Right renal pelvis (tissue), 4 donors: Measurements from ENCODE around the gene TECPR2. TPM values are rescaled to one million over a fixed set of nuclear protein-coding genes. Genes with fewer than 3 reads are reported as not detected.
A peak's percentile ranks its signal among the peaks of the same experiment; 100 is the strongest.

Experiments
- DNase-seq, 4 donors: peaks; one replicate each; pipeline ENCODE4 v3.0.0-alpha.2; 2013; ENCODE audit warnings: low read depth in 4 of 4, low spot score in 3 of 4, missing footprints in 1 of 4
- polyA plus RNA-seq, 4 donors: library from polyadenylated mRNA; unstranded; fragments of 120-200 nt; gene quantifications; one replicate each; pipeline ENCODE4 v1.2.1, GENCODE V29; 2013; ENCODE audit not compliant: insufficient read length in 4 of 4

Gene TECPR2
- polyA plus RNA-seq, 4 donors: 16.7 to 19.9 (median 16.8) TPM

DNA sequence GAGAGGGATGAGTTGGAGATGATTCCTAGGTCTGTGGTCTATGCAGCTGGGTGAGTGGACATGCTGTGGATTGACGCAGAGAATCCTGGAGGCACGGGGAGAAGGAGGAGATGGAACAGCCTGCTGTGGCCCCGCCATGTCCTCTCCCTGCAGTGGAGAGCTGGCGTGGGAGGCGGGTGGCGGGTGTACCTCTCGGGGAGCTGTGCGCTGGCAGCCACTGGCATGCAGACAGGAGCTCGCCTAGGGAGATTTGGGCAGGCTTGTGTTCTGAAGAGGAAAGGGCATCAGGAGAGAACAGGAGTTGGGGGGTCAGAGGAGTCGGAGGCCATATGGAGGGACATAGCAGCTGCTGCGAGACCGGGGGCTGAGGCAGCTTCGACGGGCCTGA is 56.1 kb downstream of the TECPR2 start:
- no peak for DNase-seq

DNA sequence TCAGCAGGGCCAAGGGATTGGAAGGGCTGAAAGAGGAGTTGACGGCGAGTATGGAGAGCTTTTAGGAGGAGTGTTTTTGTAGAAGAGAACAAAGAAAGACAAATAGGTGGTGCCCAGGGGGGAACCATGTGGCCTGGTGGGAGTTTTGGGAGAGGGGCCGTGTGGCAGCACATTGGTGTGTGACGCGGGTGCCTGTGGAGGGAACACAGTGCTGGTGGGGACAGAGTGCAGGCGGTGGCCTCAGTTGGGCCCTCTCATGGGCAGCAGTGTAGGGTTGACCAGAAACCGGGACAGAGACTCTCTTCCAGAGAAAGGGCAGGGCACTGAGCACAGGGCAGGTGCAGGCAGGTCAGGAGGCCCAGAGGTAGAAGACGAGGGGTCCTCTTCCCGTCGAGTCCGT is 56.5 kb downstream of the TECPR2 start:
- no peak for DNase-seq

DNA sequence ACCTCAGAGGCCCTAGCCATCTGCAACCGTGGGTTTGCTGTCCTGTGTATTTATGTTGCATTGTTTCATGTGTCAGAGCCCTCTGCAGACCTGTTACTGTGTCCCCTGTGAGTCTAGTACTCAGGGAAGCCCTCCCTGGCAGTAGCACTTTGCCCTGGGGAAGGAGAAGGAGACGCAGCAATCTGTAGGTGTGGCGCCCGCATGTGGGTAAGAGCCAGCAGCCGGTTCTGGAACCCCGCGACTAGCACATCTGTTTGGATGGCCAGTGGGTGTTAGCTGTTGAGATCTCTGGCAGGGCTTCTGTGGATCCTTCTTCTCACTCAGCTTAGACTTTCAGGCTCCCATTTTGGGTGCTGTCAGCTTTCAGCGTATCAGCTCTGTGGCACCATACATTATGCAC is 57.0 kb downstream of the TECPR2 start:
- DNase-seq: no peak

DNA sequence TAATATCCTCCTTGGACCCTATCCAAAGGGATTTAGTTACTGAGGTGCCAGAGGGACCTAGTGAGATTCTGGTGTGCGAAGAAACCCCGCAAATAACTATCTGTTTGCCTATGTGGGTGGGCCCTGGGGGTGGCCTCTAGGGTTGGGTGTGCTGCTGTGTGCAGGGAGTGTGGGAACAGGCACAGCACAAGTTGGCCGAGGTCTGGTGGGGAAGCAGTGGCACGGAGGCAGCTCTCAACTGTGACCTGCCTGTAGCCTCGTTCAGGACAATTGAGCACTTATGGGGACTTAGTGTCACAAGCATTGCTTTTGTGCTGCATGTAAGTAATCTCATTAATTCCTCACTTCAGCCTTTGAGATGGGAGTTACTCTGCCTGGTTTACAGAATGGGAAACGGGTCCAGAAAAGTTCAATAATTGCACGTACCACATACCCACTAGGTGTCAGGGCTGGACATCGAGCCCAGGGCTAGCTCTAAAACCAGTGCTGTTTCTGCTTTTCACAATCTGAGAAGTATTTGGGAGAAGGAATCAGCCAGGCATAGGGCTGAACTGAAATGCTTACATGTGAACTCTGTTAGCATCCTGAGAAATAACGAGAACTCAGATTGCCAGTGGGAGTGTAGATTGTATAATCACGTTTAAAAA is 58.8 kb downstream of the TECPR2 start:
- DNase-seq: no peak

DNA sequence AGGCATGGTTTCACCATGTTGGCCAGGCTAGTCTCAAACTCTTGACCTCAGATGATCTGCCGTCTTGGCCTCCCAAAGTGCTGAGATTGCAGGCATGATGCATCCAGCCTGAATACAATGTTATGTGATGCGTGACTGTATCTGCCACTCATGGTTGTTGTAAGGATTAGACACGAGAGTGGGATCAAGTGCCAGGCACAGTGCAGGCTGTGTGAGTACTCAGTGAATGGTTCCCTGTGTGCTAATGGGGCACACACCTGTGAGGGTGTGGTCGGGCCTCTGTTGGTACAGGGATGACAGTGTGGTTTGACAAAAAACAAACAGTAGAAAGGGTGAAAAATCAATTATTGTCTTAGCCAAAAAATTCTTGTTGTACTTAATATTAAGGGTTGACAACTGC is 61.8 kb downstream of the TECPR2 start:
- DNase-seq: no peak

DNA sequence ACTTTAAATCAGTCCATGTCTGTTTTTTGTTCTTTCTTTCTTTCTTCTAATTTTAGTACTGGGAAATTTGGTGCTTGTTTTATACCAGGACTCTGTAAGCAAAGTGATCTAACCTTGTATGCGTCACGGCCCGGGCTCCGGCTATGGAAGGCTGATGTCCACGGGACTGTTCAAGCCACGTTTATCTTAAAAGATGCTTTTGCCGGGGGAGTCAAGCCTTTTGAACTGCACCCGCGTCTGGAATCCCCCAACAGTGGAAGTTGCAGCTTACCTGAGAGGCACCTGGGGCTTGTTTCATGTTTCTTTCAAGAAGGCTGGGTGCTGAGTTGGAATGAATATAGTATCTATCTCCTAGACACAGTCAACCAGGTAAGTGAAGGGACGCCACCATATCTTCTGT is 62.2 kb downstream of the TECPR2 start:
- DNase-seq: no peak

DNA sequence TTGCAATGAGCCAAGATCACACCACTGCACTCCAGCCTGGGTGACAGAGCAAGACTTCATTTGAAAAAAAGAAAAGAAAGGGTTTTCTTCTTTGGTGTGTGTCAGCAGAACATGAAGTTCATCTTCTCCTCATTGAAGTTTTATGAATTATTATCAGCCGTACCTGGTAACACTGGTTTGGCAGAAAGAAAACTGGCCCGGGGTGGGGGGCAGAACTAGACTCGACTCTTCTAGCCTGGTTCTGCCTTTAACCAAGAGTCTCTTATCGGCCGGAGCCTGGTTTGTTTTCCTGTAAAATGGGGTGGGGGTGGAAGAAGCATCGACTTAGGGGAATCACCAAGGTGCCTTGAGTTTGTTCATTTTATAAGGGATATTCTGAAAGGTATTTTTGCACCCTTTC is 64.1 kb downstream of the TECPR2 start:
- no peak for DNase-seq

DNA sequence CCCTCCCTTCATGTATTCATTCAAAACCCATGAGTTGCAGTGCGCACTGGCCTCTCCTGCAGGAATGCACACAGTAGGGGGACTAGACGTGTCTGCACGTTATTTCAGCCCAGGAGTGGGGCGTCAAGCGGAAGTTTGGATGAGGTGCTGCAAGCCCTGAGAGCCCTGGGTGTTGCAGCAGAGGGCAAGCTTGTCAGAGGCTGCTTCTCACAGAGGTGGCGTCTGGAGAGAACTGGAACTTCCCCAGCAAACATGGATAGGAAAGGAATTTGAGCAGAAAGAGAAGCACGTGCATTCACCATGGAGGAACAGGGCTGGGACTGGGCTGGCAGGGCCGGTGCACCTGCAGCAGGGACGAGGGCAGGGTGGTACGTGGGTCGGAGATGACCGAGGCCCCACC is 64.9 kb downstream of the TECPR2 start:
- DNase-seq: no peak

DNA sequence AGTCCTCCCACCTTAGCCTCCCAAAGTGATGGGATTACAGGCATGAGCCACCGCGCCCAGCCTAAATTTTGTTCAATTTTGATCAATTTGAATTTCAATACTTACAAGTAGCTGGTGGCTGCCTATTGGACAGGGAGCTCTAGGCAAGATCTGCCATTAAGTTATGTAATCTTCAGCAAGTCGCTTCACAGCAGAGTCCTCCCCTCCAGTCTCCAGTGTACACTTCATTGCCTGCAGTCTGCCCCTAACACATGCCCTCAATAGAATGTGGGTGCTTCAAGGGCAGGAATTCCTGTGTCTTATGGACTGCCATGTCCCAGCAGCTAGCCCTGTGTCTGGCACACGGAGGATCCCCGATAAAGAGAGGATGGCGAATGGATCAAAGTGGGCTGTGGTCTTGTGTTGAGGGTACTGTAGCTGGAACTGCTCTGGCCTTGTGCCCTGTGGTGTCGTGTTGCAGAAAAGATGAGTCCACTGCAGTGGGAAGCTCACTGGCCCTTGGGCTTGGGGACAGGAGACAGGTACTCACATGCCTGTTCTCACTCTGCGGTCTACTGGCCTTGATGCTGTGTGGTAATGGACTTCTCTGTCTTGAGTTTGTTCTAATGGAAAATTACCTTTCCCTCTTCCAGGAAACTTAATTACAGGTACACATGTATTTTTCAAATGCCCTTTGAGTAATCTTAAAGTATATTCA is 67.6 kb downstream of the TECPR2 start:
- no peak for DNase-seq

DNA sequence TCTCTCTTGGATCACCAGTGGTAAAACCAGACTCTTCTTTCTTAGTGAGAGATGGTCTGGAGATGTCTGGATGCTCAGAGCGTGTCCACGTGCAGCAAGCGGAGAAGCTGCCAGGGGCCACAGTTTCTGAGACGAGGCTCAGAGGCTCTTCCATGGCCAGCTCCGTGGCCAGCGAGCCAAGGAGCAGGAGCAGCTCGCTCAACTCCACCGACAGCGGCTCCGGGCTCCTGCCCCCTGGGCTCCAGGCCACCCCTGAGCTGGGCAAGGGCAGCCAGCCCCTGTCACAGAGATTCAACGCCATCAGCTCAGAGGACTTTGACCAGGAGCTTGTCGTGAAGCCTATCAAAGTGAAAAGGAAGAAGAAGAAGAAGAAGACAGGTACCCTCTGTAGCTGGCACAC is 69.0 kb downstream of the TECPR2 start:
- no peak for DNase-seq

DNA sequence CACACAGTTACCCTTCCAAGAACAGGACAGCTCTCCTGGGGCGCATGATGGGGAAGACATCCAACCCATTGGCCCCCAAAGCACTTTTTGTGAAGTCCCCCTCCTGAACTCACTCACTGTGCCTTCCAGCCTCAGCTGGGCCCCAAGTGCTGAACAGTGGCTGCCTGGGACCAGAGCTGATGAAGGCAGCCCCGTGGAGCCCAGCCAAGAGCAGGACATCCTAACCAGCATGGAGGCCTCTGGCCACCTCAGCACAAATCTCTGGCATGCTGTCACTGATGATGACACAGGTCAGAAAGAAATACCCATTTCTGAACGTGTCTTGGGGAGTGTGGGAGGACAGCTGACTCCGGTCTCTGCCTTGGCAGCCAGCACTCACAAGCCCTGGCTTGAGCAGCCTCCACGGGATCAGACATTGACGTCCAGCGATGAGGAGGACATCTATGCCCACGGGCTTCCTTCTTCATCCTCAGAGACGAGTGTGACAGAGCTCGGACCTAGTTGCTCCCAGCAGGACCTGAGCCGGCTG is 72.0 kb downstream of the TECPR2 start:
- DNase-seq: no peak

DNA sequence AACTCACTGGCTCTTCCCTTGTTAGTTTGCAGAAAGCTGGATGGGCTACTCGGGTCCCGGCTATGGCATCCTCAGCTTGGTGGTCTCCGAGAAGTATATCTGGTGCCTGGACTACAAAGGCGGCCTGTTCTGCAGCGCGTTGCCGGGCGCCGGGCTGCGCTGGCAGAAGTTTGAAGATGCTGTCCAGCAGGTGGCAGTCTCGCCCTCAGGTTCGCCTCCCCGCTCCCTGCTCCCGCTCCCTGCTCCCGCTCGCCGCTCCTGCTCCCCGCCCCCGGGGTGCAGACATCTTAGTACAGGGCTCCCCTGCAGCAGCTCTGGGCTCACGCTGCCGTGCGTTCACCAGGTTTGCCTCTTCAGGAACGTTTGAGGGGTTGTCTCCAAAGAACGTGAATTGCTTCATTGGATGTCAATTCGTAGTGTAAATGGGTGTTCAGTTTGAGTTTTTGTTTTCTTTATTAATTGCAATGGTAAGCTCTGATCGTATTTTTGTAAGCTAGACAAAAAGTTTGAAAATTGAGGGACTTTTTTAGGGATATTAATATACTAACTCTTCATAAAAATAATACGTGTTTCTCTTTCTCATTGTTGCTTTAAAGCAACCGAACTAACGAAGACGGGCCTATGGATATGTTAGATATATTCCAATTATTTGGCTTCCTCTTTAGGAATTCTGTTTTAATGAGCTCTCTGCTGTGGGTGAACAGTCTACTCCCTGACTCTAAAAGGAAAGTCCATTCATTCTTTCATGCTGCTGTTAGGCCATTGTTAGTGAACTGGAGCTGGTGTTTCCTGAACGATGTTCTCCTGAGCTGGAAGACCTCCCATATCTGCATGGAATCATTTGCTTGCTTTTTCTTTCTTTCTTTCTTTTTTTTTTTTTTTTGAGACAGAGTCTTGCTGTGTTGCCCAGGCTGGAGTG is 75.5 kb downstream of the TECPR2 start:
- DNase-seq: peak; percentile 65 to 84 (median 78)

DNA sequence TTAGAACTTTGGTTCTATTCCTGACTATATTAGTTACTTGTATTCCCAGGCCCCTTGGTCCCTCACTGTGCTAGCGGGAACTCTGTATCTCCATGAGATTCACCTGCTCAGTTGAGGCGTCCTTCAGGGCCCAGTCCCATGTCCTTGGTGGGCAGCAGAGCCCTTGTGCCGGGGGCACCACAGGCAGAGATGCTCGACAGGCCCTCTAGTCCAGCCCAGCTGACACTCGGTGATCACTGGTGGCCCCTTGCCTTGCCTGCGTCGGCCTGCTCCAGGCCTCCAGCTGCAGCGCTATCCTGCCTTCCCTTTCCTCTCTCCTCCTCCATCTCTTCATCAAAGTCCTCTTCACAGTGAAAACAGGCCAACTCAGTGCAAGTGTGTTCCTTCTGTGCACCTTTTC is 76.8 kb downstream of the TECPR2 start:
- DNase-seq: no peak

DNA sequence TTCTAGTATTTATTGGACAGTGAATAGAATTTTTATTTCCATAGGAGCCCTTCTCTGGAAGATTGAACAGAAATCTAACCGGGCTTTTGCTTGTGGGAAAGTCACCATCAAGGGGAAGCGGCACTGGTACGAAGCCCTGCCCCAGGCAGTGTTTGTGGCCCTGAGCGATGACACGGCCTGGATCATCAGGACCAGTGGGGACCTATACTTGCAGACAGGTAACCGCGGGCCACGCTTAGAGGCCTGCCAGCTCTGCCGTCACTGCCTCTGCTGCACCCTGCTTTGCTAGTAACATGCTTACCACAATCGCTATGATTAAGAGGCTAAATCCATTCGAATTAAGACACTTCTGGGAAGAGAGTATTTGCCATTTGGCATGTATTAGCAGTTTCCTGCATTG is 77.7 kb downstream of the TECPR2 start:
- DNase-seq: no peak

DNA sequence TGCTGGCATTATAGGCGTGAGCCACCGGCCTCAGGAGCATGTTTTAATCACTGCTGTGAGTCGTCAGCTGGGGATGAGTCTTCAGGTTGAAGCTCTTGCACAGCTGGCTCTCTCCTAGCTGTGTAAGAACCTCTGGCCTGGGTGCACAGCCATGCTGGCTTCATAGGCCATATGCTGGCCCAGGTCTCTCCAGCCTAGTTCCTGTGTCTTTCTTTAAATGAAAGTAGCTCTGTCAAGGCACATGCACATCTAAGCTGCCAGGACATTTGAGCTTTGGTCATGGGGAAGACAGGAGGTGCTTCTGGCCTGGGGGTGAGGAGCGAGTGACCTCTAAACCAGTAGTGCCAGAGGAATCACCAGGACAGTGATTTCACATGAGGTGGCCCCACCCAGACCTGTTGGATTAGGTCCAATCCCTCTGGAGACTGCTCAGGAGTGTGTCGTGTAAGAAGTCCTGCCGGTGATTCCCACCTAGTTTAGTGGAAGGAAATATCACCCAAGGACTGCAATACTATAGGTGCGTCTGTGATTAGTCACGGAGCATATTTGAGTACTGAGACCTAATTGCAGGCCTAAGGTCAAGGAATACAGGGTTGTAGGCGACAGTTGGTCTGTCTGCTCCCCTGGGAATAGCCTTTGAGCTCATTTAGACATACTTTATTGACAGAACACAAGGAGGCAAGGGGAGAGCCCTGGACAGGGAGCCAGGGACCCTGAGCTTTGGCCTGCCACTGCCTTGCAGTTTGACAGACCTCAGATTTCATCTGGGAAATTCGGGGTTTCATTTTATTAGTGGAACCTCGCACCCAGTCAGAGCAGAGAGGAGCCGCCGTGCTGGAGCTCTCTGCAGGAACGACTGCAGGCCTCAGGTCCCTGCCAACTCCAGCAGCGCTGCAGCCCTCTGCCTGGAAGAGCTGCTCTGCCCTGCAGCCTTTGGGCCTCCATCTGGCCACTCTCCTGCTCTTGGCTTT is 79.8 kb downstream of the TECPR2 start:
- DNase-seq: no peak

DNA sequence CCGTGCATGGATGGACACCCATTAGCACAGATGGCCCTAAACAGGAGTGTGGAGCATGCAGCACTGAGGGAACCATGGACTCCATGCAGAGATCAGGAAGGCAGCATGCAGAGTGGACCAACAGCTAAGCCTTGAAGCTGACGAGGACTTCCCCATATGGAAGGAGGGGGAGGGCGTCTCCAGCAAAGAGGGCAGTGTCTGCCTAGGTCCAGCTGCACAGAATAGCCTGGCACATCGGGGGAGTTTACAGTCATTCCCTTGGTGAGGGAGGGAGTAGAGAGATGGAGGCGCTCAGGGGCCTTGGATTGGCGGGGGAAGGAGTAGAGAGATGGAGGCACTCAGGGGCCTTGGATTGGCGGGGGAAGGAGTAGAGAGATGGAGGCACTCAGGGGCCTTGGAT is 82.3 kb downstream of the TECPR2 start:
- DNase-seq: no peak

DNA sequence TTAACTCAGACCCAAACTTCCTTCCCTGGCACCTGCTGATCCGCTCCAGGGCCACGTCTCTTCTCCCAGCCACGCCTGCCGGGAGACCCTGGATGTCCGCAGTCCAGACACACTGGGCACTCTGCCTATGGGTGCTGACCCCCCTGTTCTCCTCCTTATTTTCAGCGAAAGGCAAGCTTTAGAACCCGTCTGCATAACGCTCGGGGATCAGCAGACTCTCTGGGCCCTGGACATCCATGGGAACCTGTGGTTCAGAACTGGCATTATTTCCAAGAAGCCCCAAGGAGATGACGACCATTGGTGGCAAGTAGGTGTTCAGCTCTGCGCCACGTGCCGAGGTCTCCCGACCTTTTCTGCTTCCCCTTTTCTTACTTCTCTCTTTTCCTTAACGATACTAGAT is 82.9 kb downstream of the TECPR2 start:
- no peak for DNase-seq

DNA sequence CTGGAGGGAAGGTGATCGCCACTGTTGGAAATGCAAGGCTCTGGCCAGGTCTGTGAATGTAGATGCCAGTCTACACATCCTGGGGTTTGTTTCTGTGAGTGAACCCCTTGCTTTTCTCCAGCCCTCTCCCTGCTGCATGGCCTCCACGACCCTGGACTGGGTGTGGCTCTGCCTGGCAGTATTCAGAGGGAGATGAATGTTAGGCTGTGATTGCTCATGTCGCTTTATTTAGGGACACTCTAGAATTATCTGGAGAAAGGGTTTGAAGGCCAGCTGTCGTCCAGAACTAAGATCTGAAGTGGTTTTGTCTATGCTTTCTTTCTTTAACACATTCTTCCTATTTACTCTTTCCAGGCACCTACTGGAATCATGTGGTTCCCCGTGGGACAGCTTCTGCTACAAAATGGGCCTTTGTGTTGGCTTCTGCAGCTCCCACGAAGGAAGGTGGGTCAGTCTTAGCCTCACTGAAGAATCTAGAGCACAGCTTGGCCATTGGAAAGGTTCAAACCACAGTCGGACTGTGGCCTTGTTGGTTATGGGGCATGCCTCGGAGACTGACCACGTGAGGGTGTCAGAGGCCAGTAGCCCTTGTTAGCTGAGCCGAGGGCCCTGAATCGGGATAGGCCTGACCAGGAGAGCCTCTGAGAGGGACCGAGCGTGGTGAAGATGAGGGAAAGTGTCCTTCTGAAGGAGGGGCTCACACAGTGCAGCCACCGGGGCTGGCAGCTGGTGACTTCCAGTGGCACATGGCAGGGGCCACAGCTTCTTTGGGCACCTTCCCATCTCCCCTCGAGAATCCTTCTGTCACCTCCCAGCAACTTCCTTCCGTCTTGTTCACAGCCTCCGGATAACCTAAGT is 87.7 kb downstream of the TECPR2 start:
- no peak for DNase-seq

DNA sequence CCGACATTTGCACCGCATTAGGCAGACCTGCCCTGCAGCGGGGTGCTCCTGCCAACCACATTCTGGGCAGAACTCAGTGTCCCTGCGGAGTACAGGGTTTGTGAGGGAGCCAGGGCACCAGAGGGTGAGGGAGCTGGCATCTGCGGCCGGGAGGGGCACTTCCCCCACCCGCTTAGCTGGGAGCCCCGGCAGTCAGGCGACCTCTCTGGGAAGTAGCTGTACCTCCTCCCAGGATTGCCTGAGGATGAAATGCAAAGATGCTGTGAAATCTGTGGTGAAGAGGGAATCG is 88.3 kb downstream of the TECPR2 start:
- DNase-seq: no peak

DNA sequence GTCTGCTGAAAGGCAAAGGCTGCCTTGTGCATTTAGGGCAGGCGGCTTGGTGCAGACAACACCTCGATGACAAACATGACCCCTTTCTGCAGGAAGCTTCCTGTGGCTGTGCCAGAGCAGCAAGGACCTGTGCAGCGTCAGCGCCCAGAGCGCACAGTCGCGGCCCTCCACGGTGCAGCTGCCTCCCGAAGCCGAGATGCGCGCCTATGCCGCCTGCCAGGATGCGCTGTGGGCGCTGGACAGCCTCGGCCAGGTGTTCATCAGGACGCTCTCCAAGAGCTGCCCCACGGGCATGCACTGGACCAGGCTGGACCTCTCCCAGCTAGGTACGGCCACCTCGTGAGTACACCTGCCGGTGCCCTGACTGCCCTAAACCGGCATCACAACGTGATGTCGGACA is 89.6 kb downstream of the TECPR2 start:
- no peak for DNase-seq
